ENCODE measurements around the gene HIVEP3.

The HIVEP3 gene

GRCh38 chr1:41469706-41470105, 449.0 kb downstream of the HIVEP3 start:
- ChIA-PET CTCF (no interaction called here), POLR2A (no interaction called here)
- Histone ChIP-seq H3K36me3 (ENCODE audit: control insufficient read depth in 2 of 2, insufficient read depth in 1 of 2, low read length in 2 of 2) (no peaks in the 10 kb centered on the region), H3K4me3 (ENCODE audit: low read depth, low read length) (no peak overlapping the region), H3K9me3 (ENCODE audit: control insufficient read depth, insufficient read depth, low read depth, low read length) (no peaks in the 10 kb centered on the region), H3K27ac (ENCODE audit: extremely low read depth, low read depth, low read length) (no peak overlapping the region), H3K4me1 (ENCODE audit: control insufficient read depth, insufficient read depth, low read length) (no peaks in the 10 kb centered on the region)
- TF ChIP-seq GLIS1 (tag by site-specific recombination; IDR thresholded peaks at IDR 0.05) (peak; percentile 51), ZNF398 (tag by site-specific recombination; IDR thresholded peaks at IDR 0.05) (peak; percentile 59; the same call in 1 of the 2 replicates), GLI4 (tag by site-specific recombination; IDR thresholded peaks at IDR 0.05) (no peak), ZNF560 (tag by site-specific recombination; IDR thresholded peaks at IDR 0.05; ENCODE audit: borderline replicate concordance) (no peak), TCF7L2 (IDR thresholded peaks at IDR 0.05; ENCODE audit: borderline replicate concordance, low read depth, low read length) (no peak), ZNF571 (tag by site-specific recombination; IDR thresholded peaks at IDR 0.05) (no peak)

GRCh38 chr1:41468122-41468762, 450.5 kb downstream of the HIVEP3 start:
- H3K4me3 ChIP-seq (ENCODE audit: low read depth, low read length) = no peak overlapping the region
- no peaks in the 10 kb centered on the region for H3K4me1 ChIP-seq (ENCODE audit: control insufficient read depth, insufficient read depth, low read length)
- no peaks in the 10 kb centered on the region for H3K36me3 ChIP-seq (ENCODE audit: control insufficient read depth in 2 of 2, insufficient read depth in 1 of 2, low read length in 2 of 2)
- ChIA-PET CTCF (interaction anchor here (0.7 to 2.2 kb wide), 4 partner anchors 35 to 680 kb away, joined by 3 to 7 read pairs (median 3); no protein-coding TSS in a partner anchor), POLR2A (no interaction called here)
- no peaks in the 10 kb centered on the region for H3K9me3 ChIP-seq (ENCODE audit: control insufficient read depth, insufficient read depth, low read depth, low read length)
- no peak for TF ChIP-seq ZNF692 (tag by site-specific recombination; IDR thresholded peaks at IDR 0.05)
- TF ChIP-seq KLF10 (tag by site-specific recombination; IDR thresholded peaks at IDR 0.05) = no peak
- no peak for TF ChIP-seq ZNF146 (tag by site-specific recombination; IDR thresholded peaks at IDR 0.05)
- no peak for TF ChIP-seq ZNF133 (tag by site-specific recombination; IDR thresholded peaks at IDR 0.05)
- TF ChIP-seq ZNF580 (tag by site-specific recombination; IDR thresholded peaks at IDR 0.05) = no peak
- TF ChIP-seq MYNN (tag by site-specific recombination; IDR thresholded peaks at IDR 0.05; ENCODE audit: borderline replicate concordance) = no peak
- no peak for TF ChIP-seq ZNF223 (tag by site-specific recombination; IDR thresholded peaks at IDR 0.05)
- TF ChIP-seq, protein P1, sequence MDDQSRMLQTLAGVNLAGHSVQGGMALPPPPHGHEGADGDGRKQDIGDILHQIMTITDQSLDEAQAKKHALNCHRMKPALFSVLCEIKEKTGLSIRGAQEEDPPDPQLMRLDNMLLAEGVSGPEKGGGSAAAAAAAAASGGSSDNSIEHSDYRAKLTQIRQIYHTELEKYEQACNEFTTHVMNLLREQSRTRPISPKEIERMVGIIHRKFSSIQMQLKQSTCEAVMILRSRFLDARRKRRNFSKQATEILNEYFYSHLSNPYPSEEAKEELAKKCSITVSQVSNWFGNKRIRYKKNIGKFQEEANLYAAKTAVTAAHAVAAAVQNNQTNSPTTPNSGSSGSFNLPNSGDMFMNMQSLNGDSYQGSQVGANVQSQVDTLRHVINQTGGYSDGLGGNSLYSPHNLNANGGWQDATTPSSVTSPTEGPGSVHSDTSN (CRISPR knock-in tag; IDR thresholded peaks at IDR 0.05) = no peak
- no peak overlapping the region for H3K27ac ChIP-seq (ENCODE audit: extremely low read depth, low read depth, low read length)

DNA sequence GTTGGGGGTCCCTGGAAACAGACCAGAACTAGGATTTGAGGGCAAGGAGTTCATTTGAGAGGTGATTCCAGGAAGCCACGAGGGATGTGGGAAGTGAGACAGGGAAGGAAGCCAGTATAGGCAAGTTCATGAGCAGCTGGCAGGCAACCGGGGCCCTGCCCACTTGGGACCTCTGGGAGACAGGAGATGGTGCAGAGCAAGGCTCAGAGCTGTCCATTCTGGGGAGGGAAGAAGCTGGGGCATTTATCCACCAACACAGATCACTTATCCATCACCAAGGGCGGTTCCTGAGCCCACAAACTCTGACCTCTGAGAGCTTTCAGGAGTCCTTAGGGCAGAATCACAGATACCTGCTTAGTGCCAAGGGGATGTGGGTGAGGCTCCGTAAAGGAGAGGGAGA, 451.0 kb downstream of the HIVEP3 start:
- H3K27ac ChIP-seq (ENCODE audit: extremely low read depth, low read depth, low read length) = no peak overlapping the region
- CTCF ChIA-PET = interaction anchor here (0.6 to 2.2 kb wide), 3 partner anchors 34 to 185 kb away, joined by 3 to 7 read pairs (median 6); no protein-coding TSS in a partner anchor
- no peaks in the 10 kb centered on the region for H3K9me3 ChIP-seq (ENCODE audit: control insufficient read depth, insufficient read depth, low read depth, low read length)
- H3K36me3 ChIP-seq (ENCODE audit: control insufficient read depth in 2 of 2, insufficient read depth in 1 of 2, low read length in 2 of 2) = no peaks in the 10 kb centered on the region
- H3K4me1 ChIP-seq (ENCODE audit: control insufficient read depth, insufficient read depth, low read length) = no peaks in the 10 kb centered on the region
- H3K4me3 ChIP-seq (ENCODE audit: low read depth, low read length) = no peak overlapping the region
- POLR2A ChIA-PET = no interaction called here
- TF ChIP-seq ZNF596 (tag by site-specific recombination; IDR thresholded peaks at IDR 0.05) = no peak
- TF ChIP-seq ZNF157 (tag by site-specific recombination; IDR thresholded peaks at IDR 0.05) = no peak
- no peak for TF ChIP-seq ZSCAN16 (tag by site-specific recombination; IDR thresholded peaks at IDR 0.05)
- no peak for TF ChIP-seq YY1 (tag by site-specific recombination; IDR thresholded peaks at IDR 0.05)
- no peak for TF ChIP-seq ZFP69B (tag by site-specific recombination; IDR thresholded peaks at IDR 0.05)
- no peak for TF ChIP-seq ZNF146 (tag by site-specific recombination; IDR thresholded peaks at IDR 0.05)
- TF ChIP-seq, protein P2, sequence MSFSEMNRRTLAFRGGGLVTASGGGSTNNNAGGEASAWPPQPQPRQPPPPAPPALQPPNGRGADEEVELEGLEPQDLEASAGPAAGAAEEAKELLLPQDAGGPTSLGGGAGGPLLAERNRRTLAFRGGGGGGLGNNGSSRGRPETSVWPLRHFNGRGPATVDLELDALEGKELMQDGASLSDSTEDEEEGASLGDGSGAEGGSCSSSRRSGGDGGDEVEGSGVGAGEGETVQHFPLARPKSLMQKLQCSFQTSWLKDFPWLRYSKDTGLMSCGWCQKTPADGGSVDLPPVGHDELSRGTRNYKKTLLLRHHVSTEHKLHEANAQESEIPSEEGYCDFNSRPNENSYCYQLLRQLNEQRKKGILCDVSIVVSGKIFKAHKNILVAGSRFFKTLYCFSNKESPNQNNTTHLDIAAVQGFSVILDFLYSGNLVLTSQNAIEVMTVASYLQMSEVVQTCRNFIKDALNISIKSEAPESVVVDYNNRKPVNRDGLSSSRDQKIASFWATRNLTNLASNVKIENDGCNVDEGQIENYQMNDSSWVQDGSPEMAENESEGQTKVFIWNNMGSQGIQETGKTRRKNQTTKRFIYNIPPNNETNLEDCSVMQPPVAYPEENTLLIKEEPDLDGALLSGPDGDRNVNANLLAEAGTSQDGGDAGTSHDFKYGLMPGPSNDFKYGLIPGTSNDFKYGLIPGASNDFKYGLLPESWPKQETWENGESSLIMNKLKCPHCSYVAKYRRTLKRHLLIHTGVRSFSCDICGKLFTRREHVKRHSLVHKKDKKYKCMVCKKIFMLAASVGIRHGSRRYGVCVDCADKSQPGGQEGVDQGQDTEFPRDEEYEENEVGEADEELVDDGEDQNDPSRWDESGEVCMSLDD (tag by site-specific recombination; IDR thresholded peaks at IDR 0.05) = no peak
- TF ChIP-seq OVOL3 (tag by site-specific recombination; IDR thresholded peaks at IDR 0.05) = no peak
- TF ChIP-seq MZF1 (tag by site-specific recombination; IDR thresholded peaks at IDR 0.05; ENCODE audit: borderline replicate concordance) = no peak
- TF ChIP-seq ZSCAN4 (tag by site-specific recombination; IDR thresholded peaks at IDR 0.05) = no peak
- no peak for TF ChIP-seq ZNF658 (tag by site-specific recombination; IDR thresholded peaks at IDR 0.05)

All from HEK293 (cell line).